Glutamatergic neuron (in vitro differentiated cells): ENCODE measurements around the gene RAB11FIP2. TPM values are rescaled to one million over a fixed set of nuclear protein-coding genes. Genes with fewer than 3 reads are reported as not detected.
A peak's percentile ranks its signal among the peaks of the same experiment; 100 is the strongest.

Experiments
- DNase-seq: peaks from one replicate; pipeline ENCODE4 v3.0.0; 2022
- H3K27ac Mint-ChIP-seq: one replicate; pipeline ENCODE4 v1.8.0; 2020; ENCODE audit warnings: mild to moderate bottlenecking, mixed read lengths, inconsistent platforms; ENCODE audit not compliant: unreplicated experiment
- H3K27me3 Mint-ChIP-seq: one replicate; pipeline ENCODE4 v1.8.0; 2020; ENCODE audit warnings: mild to moderate bottlenecking, moderate library complexity, mixed read lengths, inconsistent platforms; ENCODE audit not compliant: unreplicated experiment
- H3K36me3 Mint-ChIP-seq: one replicate; pipeline ENCODE4 v1.8.0; 2020; ENCODE audit warnings: mild to moderate bottlenecking, mixed read lengths, inconsistent platforms; ENCODE audit not compliant: unreplicated experiment
- H3K4me1 Mint-ChIP-seq: one replicate; pipeline ENCODE4 v1.8.0; 2020; ENCODE audit warnings: mild to moderate bottlenecking, low read depth, mixed read lengths, inconsistent platforms; ENCODE audit not compliant: unreplicated experiment
- H3K4me3 Mint-ChIP-seq: one replicate; pipeline ENCODE4 v1.8.0; 2020; ENCODE audit warnings: mild to moderate bottlenecking, mixed read lengths, inconsistent platforms; ENCODE audit not compliant: unreplicated experiment
- H3K9me3 Mint-ChIP-seq: one replicate; pipeline ENCODE4 v1.8.0; 2020; ENCODE audit warnings: mild to moderate bottlenecking, moderate library complexity, mixed read lengths, inconsistent platforms; ENCODE audit not compliant: unreplicated experiment
- total RNA-seq: library from RNA; stranded (reverse); fragmentation: NEBNext Ultra II Directional; extraction: Animal tissue kit (Norgen Biotek cat#: 25700); gene quantifications from one replicate; pipeline ENCODE4 v1.2.1, GENCODE V29; 2021; ENCODE audit not compliant: unreplicated experiment
- TF ChIP-seq, protein P1 (sequence below): fragments of 200-600 bp; sonication (generic); IDR thresholded peaks from one replicate; pipeline ENCODE4 v1.5.0; 2021; ENCODE audit not compliant: partially characterized antibody, unreplicated experiment

The RAB11FIP2 gene
- total RNA-seq, 1 donor from 2014 or later = 21.8 TPM

DNA sequence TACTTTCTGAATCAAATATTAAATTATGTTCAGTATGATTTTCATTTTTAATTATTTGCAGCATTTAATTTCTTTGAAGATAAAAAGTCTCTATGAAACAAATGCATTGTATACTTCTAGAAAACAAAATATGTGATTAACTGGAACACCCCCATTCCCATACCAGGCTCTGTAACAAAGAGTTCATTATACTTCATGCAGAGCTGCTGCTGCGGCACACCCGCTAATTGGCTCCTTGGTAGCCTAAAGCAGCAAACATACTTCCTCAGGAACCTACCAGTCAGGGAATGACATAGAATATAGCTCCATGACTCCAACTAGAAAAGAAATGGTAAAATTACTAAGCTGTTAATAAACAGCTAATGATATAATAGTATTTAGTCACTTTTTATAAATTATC, 19.3 kb downstream of the RAB11FIP2 start:
- DNase-seq = no peak
- Mint-ChIP-seq H3K9me3 (no peaks in the 10 kb centered on the region), H3K4me1 (peaks cover 7% of the 10 kb centered on the region), H3K36me3 (no peaks in the 10 kb centered on the region), H3K4me3 (no peak overlapping the region), H3K27ac (no peak overlapping the region), H3K27me3 (no peaks in the 10 kb centered on the region)
- TF ChIP-seq, protein P1, sequence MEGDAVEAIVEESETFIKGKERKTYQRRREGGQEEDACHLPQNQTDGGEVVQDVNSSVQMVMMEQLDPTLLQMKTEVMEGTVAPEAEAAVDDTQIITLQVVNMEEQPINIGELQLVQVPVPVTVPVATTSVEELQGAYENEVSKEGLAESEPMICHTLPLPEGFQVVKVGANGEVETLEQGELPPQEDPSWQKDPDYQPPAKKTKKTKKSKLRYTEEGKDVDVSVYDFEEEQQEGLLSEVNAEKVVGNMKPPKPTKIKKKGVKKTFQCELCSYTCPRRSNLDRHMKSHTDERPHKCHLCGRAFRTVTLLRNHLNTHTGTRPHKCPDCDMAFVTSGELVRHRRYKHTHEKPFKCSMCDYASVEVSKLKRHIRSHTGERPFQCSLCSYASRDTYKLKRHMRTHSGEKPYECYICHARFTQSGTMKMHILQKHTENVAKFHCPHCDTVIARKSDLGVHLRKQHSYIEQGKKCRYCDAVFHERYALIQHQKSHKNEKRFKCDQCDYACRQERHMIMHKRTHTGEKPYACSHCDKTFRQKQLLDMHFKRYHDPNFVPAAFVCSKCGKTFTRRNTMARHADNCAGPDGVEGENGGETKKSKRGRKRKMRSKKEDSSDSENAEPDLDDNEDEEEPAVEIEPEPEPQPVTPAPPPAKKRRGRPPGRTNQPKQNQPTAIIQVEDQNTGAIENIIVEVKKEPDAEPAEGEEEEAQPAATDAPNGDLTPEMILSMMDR = no peak

DNA sequence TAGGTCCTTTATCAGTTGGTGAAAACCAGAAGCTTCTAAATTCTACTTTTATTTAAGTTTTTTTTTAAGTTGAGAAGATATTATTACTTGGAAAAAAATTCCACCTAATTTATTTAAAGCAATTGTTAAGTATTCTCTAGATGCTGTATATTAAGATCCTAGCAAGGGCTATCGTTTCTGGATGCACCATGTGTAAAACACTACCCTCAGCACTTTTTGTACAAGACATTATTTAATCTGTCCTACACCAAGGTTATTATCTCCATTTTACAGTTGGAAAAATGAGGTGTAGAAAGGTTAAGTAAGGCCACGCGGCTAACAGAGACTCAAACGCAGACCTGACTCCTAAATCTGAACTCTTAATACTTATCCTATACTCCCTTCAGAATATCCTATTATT, 19.8 kb downstream of the RAB11FIP2 start:
- Mint-ChIP-seq H3K4me3 (no peak overlapping the region), H3K36me3 (no peaks in the 10 kb centered on the region), H3K27ac (no peak overlapping the region), H3K9me3 (no peaks in the 10 kb centered on the region), H3K27me3 (no peaks in the 10 kb centered on the region), H3K4me1 (peaks cover 4% of the 10 kb centered on the region)
- TF ChIP-seq, protein P1 = no peak
- DNase-seq = no peak

GRCh38 chr10:118020365-118020764, 26.4 kb downstream of the RAB11FIP2 start:
- peaks cover 4% of the 10 kb centered on the region for H3K27me3 Mint-ChIP-seq

GRCh38 chr10:118017850-118018249, 28.9 kb downstream of the RAB11FIP2 start:
- Mint-ChIP-seq H3K36me3 (no peaks in the 10 kb centered on the region), H3K4me1 (peaks cover 25% of the 10 kb centered on the region), H3K27ac (no peak overlapping the region), H3K9me3 (peaks cover 1% of the 10 kb centered on the region), H3K27me3 (peaks cover 4% of the 10 kb centered on the region), H3K4me3 (peak overlapping the region; percentile 22)
- TF ChIP-seq, protein P1 = no peak
- DNase-seq = no peak

More at GRCh38 chr10:118020365-118020764, 26.4 kb downstream of the RAB11FIP2 start:
- Mint-ChIP-seq H3K27ac (no peak overlapping the region), H3K36me3 (no peaks in the 10 kb centered on the region), H3K4me1 (peaks cover 11% of the 10 kb centered on the region), H3K4me3 (no peak overlapping the region), H3K9me3 (peaks cover 1% of the 10 kb centered on the region)
- DNase-seq = no peak
- TF ChIP-seq, protein P1 = no peak

- DNase-seq = peak; percentile 59
- H3K9me3 Mint-ChIP-seq = peaks cover 1% of the 10 kb centered on the region
- H3K27me3 Mint-ChIP-seq = peaks cover 4% of the 10 kb centered on the region
- H3K4me3 Mint-ChIP-seq = peak overlapping the region; percentile 5
- no peaks in the 10 kb centered on the region for H3K36me3 Mint-ChIP-seq
- peak overlapping the region; percentile 65 for H3K27ac Mint-ChIP-seq
- H3K4me1 Mint-ChIP-seq = peaks cover 25% of the 10 kb centered on the region
- TF ChIP-seq, protein P1 = no peak
Observed at GRCh38 chr10:118017071-118017740, 29.5 kb downstream of the RAB11FIP2 start.
